Fibroblast of the conjunctiva (primary cell): Measurements from ENCODE around the gene TUSC1.
"Not testable (repeated sequence)": the region's sequence is repeated elsewhere in the genome, so short reads cannot be mapped to it uniquely, and the experiment has no call there.

Source experiments
- DNase-seq: peaks from one replicate; pipeline ENCODE4 v3.0.0-alpha.2; 2010; ENCODE audit warnings: low read depth

Gene TUSC1

DNA sequence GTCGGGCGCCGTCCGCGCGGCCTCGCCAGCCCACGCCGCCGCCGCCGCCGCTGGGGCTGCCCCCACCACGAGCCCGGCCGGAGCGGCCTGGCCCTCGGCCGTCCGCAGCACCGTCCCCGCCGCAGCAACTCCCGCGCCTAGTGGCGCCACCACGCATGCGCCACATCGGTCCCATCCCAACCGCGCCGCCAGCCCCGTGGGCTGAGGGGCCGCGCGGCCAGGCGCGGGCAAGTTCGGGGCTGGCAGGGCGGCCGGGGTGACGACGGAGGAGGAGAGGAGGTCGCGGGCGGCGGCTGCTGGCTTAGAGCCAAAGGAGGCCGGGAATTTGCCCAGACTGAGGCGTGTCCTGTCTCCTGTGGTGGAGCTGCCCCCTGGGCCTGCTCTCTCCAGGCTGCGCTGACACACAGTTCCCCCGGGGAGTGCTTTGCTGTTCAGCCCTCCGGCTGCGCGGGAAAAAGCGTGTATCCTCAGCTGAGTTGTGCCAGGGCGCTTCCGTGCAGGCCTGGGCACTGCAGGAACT lies at the start of gene TUSC1:
Gene TUSC1, minus strand, starts transcription at position 298 of the 520 bp plus-strand sequence. Its CDS starts 132 bp downstream, at position 166.
- DNase-seq: peak; percentile 75

DNA sequence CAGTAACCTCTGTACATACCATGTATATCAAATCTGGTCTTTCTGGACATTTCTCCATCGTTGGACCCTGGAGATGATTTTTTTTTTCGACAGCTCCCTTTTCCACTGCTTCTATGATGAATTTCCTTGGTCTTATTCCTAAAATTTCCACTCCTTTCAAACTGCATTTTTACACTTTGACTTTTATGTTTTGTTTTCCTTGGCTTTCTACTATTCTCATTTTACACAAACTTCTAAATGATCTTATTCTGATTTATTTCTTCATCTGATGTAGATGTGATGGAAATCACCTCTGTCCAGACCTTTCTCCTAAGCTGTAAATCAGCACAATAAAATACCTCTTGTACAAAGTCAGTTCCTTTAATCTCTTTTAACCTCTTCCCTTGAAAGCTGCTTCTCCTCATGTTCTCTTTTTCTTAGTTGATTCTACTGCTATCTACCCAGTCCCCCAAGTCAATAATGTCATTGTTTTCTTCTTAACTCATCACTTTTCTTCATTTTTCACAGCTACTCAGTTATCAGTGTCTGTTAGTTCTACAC lies 48.7 kb upstream of the TUSC1 start:
- DNase-seq: no peak

DNA sequence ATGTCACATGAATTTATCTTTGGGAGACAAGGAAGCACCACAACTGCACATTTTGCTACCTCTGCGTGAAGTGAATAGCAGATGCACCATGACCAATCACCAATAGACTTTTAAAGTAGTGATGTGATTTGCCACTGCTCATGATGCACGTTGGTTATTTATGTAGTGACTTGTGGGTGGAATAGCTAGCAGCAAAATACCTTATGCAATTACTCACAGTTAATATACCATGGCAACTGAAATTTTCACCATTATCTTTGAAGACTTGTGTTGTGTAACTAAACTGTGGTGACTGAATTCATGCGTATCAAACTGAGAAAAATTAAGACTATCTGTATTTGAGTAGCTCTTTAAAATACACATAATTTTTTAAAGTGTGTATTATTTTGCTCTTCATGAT lies 46.2 kb upstream of the TUSC1 start:
- DNase-seq: no peak

DNA sequence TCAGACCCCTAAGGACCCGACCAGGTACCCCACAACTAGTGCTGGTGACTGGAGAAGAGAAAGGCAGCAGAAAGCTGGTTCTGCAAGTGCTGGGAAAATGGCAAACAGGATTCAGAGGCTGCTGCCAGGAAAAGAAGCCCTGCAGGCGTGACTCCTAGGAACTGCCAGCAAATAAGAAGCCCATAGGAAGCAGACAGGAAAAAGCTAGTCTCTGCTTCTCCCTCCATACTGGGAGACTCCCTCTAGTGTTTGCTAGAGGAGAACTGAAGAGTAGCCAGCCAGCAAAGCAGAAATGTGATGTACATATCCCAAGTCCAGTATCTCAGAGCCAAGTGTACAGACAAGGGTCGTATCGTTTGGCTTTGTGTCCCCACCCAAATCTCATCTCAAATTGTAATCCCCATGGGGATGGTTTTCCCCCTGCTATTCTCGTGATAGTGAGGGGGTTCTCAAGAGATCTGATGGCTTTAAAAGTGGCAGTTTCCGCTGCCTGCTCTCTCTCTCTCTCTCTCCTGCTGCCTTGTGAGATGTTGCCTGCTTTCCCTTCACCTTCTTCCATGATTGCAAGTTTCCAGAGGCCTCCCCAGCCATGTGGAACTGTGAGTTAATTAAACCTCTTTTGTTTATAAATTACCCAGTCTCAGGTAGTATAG lies 38.1 kb upstream of the TUSC1 start:
- DNase-seq: peak; percentile 47

DNA sequence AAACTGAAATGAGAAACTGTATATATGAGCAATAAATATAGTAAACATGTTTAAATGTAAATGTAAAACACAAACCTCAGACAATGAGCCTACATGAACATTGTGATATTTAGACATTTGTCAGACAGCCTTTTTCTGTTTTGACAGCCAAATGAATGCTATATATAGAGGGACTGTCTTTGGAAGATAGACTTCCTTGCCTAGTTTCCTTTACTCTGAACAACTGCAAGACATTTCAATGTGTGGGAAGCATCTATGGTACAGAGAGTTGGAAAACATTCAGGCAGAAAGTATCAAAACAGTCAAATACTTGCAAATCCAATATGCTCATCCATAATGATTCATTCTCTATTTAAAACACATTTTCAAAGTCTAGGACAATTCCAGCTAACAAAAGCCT lies 31.7 kb upstream of the TUSC1 start:
- no peak for DNase-seq

DNA sequence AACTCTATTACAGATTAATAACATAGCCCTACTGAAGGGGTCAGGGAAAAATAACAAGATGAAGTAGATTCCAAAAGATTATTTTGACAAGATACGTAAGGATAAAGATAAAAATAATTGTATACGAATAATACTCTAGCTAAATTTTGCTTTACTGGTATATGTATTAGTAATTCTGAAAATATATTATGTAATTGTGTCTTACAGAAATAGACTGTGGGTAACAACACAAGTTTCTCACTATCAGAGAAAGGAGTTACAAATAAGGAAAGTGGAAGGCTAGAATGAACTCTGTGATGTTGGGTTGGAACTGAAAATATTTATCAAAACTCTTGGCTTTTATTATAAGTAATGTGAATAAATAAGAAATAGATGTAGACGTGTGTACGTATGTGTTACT lies 26.6 kb upstream of the TUSC1 start:
- no peak for DNase-seq

DNA sequence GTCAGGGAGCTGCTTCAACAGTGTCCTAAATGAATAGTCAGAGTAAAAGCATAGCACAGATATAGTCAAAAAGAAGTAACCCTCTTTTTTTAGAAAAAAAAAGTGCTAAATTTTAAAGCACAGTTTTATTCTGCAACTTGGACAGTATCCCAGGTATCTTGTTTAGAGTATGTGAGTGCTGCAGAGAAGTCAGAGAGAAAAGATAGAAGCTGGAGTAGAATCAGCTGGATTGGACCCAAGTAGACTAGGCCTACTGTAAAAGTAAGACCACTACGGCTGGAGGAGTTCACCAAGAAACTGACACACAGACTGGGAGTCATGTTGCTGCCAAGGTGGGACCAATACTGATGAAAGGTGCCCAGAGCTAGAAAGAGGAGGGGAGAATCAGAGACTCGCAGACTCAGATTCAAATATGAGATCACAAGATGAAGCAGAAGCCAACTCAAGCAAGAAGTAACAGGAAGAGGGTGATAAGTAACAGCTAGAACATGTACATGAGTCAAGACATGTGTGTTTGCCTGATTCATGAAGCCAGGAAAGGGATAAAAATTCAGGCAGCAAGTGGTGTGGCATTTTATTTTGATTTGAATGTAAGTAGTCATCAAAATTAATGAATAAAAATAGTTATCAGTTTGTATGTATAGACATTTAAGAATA lies 25.6 kb upstream of the TUSC1 start:
- no peak for DNase-seq

DNA sequence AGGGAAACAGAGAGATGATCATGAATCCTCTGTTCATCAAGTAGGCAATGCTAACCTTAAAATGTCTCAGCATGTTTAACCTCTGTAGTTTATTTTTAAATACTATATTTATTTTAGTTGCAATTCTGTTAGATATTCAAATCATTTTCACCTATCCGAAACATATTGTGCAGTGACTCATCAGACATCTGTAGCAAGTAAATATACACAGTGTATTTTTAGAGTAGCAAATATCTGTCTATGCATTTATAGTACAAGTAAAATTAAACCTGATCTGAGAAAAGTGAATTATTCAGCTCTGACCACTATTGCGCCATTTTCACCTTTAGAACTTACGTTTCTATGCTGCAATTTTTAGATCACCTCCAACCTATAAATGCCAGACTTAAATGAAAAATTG lies 24.3 kb upstream of the TUSC1 start:
- DNase-seq: no peak

DNA sequence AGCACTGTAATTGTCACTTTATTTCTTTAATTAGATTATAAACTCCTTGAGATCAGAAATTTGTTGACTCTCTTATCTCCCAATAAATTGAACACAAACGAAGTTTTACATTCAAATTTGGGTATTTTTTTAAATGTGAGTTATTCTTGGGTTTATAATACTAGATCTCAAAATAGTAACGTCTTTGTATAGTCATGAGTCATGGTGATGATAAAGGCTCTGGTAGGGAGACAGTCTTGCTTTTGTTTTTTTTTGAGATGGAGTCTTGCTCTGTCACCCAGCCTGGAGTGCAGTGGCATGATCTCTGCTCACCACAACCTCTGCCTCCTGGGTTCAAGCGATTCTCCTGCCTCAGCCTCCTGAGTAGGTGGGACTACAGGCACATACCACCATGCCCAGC lies 22.7 kb upstream of the TUSC1 start:
- DNase-seq: not testable (repeated sequence)

DNA sequence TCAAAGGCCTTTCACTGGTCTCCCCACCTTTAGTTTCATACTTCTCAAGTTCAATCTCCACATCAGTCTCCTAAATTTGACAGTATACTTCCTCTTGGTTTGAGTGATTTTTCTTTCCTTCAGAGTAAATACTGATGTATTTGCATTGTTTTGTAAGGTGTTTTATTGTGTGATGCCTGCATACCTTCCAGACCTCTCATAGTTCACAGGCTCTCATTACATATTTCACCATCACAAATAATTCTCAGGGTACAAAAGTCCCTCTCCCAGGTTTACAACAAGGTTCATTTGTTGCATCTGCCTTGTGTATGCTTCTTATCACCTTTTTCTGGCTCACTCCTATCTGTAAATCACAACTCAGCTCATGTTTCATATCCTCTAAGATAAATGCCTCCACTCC lies 22.2 kb upstream of the TUSC1 start:
- DNase-seq: no peak

DNA sequence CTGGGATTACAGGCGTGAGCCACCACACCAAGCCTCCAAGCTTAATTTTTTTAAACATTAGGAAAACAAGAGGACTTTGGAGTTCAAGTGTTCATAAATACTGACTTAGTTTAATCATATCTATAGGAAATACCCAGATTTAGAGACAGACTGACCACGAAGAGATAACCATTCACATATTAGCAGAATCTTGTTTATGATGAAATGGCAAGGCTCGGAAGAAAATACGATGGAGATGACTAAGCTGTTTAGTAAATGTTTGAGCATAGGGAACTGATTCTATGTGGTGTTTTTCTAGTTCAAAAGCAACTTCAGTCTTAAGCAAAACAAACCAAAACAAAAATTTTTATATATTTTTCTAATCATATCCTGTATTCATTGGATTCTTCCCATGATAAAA lies 13.5 kb upstream of the TUSC1 start:
- DNase-seq: no peak

DNA sequence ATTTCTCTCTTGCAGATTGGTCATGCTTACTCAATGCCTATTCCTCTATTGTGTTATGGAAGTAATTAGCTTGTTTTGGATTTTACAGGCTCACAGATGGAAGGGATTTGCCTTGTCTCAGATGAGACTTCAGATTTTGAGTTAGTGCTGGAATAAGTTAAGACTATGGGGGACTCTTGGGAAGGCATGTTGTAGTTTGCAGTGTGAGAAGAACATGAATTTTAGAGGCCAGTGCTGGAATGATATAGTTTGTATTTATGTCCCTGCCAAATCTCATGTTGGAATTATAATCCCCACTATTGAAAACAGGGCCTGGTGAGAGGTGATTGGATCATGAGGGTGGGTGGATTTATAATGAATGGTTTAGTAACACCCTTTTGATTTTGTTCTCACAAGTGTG lies 6.1 kb upstream of the TUSC1 start:
- no peak for DNase-seq

DNA sequence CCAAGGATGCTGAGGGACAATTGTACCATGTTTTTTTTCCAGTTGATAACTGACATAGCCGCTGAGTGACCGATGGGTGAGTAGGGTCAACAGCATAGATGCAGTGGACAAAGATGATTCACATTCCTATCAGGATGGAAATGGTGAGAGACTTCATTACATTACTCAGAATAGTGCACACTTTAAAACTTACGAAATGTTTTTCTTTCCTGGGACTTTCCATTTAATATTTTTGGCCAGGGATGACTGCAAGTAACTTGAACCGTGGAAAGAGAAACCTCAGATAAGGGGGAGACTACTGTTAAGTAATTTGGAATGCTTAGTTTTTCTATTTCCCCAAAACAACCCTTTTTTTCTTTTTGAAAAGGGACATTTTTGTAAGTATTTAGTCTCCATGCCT lies 3.0 kb upstream of the TUSC1 start:
- peak; percentile 24 for DNase-seq

DNA sequence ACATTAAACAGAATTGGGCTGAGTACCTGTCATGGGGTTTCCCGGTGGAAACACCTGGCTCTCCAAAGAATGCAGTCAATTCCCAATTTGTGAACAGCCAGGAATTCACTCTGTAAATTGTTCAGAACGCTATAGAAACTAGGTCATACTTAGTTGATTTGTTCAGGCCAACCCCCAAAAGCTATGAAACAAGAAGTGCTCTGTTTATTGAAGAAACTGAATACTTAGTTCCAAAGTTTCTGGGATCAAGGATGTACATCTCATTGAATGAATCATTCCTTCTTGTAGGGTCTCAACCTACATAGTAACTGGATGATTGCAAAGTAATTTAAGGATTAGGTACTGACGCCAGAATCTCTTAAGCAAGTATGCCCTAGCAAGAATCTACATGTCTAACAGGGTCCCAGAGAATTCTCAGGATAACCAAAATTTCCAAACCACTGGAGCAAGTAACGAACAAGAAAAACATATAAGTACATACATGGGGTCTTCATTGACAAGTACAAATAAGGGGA lies 659 bp upstream of the TUSC1 start:
- no peak for DNase-seq

DNA sequence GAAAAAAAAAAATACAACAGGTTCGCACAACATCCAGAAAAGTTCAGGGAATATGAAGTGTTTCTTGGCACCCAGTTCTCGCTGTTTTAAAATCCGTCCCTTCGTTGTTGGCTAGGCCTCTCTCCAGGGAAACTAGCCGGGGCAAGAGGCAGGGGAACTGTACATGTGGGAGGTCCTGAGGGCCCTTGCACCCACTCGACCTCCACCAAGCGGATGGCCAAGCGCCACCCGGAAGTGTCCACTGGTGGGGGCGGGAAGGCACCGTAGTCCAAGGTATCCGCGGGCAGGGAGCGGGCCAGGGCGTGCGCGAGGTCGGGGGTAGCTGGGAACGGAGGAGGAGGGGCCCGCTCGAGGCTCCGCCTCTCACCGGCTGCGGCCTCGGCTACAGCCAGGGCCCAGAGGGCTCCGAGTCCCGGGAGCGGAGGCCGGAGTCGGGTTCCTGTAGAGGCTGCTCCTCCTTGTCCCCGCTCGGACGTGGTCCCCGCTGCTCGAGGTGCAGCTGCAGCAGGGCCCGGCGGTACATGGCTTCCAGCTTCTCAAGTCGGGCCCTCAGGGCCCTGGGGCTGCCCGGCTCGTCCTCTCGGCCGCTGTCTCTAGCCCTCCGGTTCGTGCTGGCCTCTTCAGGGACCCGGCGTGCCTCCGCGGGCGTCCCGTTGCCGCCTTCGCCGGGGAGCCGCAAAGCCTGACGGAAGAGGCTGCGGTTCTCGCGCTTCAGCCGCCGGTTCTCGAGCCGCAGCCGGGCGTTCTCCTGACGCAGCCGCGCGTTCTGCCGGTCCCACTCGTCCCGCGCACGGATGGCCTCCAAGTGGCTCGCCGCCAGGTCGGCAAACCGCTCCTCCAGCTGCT lies 720 bp downstream of the TUSC1 start:
- DNase-seq: peak; percentile 63

DNA sequence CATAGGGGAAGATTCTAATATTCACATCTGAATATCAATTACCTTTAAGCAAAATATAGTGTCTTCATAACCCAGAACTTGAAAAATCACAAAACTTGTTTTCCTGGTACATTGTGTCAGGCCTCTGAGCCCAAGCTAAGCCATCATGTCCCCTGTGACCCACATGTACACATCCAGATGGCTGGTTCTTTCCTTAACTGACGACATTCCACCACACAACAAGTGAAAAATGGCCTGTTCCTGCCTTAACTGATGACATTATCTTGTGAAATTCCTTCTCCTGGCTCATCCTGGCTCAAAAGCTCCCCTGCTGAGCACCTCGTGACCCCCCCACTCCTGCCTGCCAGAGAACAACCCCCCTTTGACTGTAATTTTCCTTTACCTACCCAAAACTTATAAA lies 2.4 kb downstream of the TUSC1 start:
- DNase-seq: not testable (repeated sequence)

DNA sequence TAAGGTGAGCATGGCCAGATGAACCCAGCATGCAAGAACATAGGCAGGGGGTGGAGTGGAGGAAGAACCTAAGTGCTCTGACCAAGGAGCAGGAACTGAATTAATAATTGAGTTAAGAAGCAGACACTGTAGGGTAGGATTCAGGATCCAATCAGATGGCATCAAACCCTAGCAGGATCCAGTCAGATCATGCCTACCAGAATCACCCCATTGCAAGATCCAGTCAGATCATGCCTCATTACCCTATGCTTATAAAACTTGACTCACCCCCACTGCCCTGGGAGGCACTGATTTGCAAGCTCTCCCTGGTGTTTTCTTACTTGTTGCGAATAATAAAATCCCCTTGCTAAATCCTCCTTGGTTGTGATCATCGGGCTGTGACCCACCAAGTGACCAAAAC lies 19.7 kb downstream of the TUSC1 start:
- no peak for DNase-seq

DNA sequence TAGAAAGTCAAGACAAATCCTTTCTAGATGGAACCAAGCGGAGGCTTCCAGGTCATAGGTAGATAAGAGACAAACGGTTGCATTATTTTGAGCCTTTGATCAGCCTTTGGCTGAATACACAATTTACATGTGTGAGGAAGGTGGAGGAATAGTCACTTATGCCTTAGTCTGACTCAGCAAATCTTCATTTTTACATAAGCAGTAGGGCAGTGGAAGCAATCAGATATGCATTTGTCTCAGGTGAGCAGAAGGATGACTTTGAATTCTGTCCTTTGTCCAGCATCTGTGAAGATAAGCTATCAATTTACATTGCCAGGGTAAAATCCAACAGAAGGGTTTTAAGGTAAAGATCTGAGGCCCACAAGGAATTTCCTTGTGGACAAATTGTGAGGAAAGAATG lies 23.8 kb downstream of the TUSC1 start:
- no peak for DNase-seq

DNA sequence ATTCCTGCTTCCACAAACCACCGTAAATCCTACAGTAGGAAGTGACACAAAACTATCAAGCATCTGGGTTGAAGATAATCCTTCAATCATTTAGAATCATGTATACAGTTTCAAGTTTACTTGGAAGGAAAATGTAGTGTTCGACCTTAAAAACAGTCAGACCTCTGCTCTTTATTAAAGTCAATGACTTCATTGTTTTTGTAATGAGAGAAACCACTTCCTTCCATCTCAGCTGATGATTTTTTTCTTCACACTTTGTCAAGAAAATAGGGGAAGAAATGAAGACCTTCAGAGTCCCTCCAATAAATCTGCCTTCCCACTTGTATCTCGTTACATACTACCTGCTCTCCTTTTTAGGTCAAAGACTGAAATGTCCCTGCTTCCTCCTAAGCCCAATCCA lies 30.1 kb downstream of the TUSC1 start:
- no peak for DNase-seq

DNA sequence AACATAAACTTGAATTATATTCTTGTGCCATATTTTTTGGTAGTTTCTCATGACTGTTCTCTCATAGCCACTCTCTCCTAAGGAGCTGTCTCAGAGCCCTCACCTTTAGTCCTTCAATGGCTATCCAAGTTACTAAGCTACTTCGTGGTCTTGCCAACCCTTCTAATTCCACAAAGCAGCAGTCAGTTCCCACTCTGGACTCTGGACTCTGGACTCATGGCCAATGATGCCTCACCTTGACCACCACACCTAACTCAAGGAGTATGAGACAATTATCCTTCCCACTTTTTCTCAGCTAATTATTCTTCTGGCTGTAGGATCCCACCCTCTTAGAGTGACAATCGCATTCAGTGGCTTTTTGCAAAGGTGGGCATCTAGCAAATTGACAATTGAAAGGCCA lies 42.2 kb downstream of the TUSC1 start:
- no peak for DNase-seq

DNA sequence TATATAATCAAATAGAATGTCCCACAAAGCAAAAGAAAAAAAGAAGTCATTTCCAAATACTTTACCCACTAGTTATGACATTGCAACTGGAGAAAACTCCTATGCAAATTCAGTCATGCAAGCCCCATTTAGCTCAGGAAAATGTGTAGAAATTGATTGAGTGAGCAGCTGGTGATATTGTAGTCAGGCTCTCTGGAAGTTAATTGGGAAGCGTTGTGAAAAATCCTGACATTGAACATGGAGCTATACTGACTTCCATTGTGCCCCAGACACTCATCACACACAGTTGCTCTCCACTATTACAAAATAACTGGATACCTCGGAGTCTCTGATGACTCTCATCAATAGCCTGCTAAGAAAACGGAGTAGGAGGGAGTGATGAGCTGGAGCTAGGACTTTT lies 49.0 kb downstream of the TUSC1 start:
- DNase-seq: no peak
